Measurements from ENCODE around the gene SLIT3.
A peak's percentile ranks its signal among the peaks of the same experiment; 100 is the strongest.

Gene SLIT3

GRCh38 chr5:169001394-169001793 lies 299.5 kb downstream of the SLIT3 start:
- DNase-seq (ENCODE audit: low read depth, low spot score): no peak
- H3K4me3 ChIP-seq (ENCODE audit: low read length): no peak overlapping the region

GRCh38 chr5:168995024-168995423 lies 305.9 kb downstream of the SLIT3 start:
- no peak overlapping the region for H3K4me3 ChIP-seq (ENCODE audit: low read length)
- no peak for DNase-seq (ENCODE audit: low read depth, low spot score)

- no peak overlapping the region for H3K4me3 ChIP-seq (ENCODE audit: low read length)
Observed at GRCh38 chr5:168992687-168993086, 308.3 kb downstream of the SLIT3 start.

GRCh38 chr5:168992016-168992415 lies 308.9 kb downstream of the SLIT3 start:
- DNase-seq (ENCODE audit: low read depth, low spot score): no peak

More at GRCh38 chr5:168992687-168993086, 308.3 kb downstream of the SLIT3 start:
- DNase-seq (ENCODE audit: low read depth, low spot score): no peak

GRCh38 chr5:168991311-168991710 lies 309.6 kb downstream of the SLIT3 start:
- DNase-seq (ENCODE audit: low read depth, low spot score): no peak
- H3K4me3 ChIP-seq (ENCODE audit: low read length): no peak overlapping the region

More at GRCh38 chr5:168992016-168992415, 308.9 kb downstream of the SLIT3 start:
- no peak overlapping the region for H3K4me3 ChIP-seq (ENCODE audit: low read length)

GRCh38 chr5:168990679-168991078 lies 310.3 kb downstream of the SLIT3 start:
- no peak overlapping the region for H3K4me3 ChIP-seq (ENCODE audit: low read length)
- DNase-seq (ENCODE audit: low read depth, low spot score): no peak

- no peak for DNase-seq (ENCODE audit: low read depth, low spot score)
- H3K4me3 ChIP-seq (ENCODE audit: low read length): no peak overlapping the region
Observed at GRCh38 chr5:168989731-168990505, 311.0 kb downstream of the SLIT3 start.

GRCh38 chr5:168988699-168989098 lies 312.2 kb downstream of the SLIT3 start:
- no peak for DNase-seq (ENCODE audit: low read depth, low spot score)
- no peak overlapping the region for H3K4me3 ChIP-seq (ENCODE audit: low read length)

GRCh38 chr5:168987543-168988300 lies 313.2 kb downstream of the SLIT3 start:
- H3K4me3 ChIP-seq (ENCODE audit: low read length): no peak overlapping the region
- peak; percentile 35 for DNase-seq (ENCODE audit: low read depth, low spot score)

- H3K4me3 ChIP-seq (ENCODE audit: low read length): no peak overlapping the region
- DNase-seq (ENCODE audit: low read depth, low spot score): no peak
Observed at GRCh38 chr5:168985454-168985853, 315.5 kb downstream of the SLIT3 start.

GRCh38 chr5:168984135-168984675 lies 316.7 kb downstream of the SLIT3 start:
- no peak overlapping the region for H3K4me3 ChIP-seq (ENCODE audit: low read length)
- DNase-seq (ENCODE audit: low read depth, low spot score): no peak

- H3K4me3 ChIP-seq (ENCODE audit: low read length): no peak overlapping the region
- DNase-seq (ENCODE audit: low read depth, low spot score): no peak
Observed at GRCh38 chr5:168979135-168979534, 321.8 kb downstream of the SLIT3 start.

GRCh38 chr5:168978500-168978899 lies 322.4 kb downstream of the SLIT3 start:
- H3K4me3 ChIP-seq (ENCODE audit: low read length): no peak overlapping the region
- DNase-seq (ENCODE audit: low read depth, low spot score): no peak

GRCh38 chr5:168978015-168978414 lies 322.9 kb downstream of the SLIT3 start:
- H3K4me3 ChIP-seq (ENCODE audit: low read length): no peak overlapping the region
- no peak for DNase-seq (ENCODE audit: low read depth, low spot score)

GRCh38 chr5:168976311-168976970 lies 324.5 kb downstream of the SLIT3 start:
- DNase-seq (ENCODE audit: low read depth, low spot score): no peak
- no peak overlapping the region for H3K4me3 ChIP-seq (ENCODE audit: low read length)

- no peak overlapping the region for H3K4me3 ChIP-seq (ENCODE audit: low read length)
- DNase-seq (ENCODE audit: low read depth, low spot score): no peak
Observed at GRCh38 chr5:168975331-168975730, 325.6 kb downstream of the SLIT3 start.

GRCh38 chr5:168974082-168974481 lies 326.9 kb downstream of the SLIT3 start:
- H3K4me3 ChIP-seq (ENCODE audit: low read length): no peak overlapping the region
- DNase-seq (ENCODE audit: low read depth, low spot score): no peak

GRCh38 chr5:168972731-168973130 lies 328.2 kb downstream of the SLIT3 start:
- H3K4me3 ChIP-seq (ENCODE audit: low read length): no peak overlapping the region
- DNase-seq (ENCODE audit: low read depth, low spot score): no peak

GRCh38 chr5:168971100-168971499 lies 329.8 kb downstream of the SLIT3 start:
- H3K4me3 ChIP-seq (ENCODE audit: low read length): no peak overlapping the region
- no peak for DNase-seq (ENCODE audit: low read depth, low spot score)

Measured in Jurkat, Clone E6-1 (cell line).